GM21367 (cell line): ENCODE measurements around the gene STK32C.
"Not testable (repeated sequence)": the region's sequence is repeated elsewhere in the genome, so short reads cannot be mapped to it uniquely, and the experiment has no call there.

Source experiments
- ATAC-seq: cut with Tn5 transposase; IDR thresholded peaks from one replicate; pipeline ENCODE4 v1.9.1; 2021; ENCODE audit not compliant: unreplicated experiment

Gene STK32C

GRCh38 chr10:132220996-132221395, 86.8 kb downstream of the STK32C start:
- ATAC-seq = not testable (repeated sequence)

DNA sequence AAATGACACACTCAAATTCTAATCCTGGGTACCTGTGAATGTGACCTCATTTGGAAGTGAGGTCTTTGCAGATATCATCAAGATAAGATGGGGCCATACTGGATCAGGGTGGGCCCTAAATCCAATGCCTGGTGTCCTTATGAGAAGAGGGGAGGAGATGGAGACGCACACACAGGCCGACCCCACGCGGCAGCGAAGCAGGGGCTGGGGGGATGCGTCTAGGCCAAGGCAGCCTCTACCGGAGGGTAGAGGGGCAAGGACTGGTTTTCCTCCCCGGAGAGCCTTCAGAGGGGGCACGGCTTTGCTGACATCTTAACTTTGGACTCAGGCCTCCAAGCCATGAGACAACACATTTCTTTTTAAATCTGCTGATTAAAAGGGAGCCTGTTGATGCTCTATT, 87.7 kb downstream of the STK32C start:
- ATAC-seq = no peak

DNA sequence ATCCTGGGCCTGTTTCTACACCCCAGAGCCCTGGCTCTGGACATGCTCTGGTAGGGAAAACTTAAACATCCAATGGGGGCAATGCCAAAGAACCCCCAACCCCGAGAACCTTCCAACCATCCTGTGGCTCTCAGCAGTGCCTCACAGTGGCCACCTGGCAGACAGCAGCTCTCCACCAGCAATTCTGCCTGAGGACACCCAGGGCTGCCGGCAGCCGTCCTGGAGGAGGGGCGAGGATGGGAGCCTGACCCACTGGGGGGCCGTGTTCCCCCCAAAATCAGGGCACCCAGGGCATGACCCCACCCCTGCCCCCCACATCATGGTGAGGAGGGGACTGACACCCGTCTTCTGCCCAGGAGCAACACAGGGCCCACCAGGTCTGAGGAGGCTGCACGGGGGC, 88.3 kb downstream of the STK32C start:
- no peak for ATAC-seq

DNA sequence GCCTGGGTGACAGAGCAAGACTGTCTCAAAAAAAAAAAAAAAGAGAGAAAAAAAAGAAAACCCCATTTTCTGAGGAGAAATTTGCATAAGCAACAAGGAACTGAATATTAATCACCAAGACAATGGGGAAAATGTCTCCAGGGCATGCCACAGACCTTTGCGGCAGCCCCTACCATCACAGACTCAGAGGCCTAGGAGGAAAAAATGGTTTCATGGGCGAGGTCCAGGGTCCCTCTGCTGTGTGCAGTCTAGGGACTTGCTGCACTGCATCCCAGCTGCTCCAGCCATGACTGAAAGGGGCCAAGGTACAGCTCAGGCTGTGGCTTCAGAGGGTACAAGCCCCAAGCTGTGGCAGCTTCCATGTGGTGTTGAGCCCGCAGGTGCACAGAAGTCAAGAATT, 91.3 kb downstream of the STK32C start:
- not testable (repeated sequence) for ATAC-seq

DNA sequence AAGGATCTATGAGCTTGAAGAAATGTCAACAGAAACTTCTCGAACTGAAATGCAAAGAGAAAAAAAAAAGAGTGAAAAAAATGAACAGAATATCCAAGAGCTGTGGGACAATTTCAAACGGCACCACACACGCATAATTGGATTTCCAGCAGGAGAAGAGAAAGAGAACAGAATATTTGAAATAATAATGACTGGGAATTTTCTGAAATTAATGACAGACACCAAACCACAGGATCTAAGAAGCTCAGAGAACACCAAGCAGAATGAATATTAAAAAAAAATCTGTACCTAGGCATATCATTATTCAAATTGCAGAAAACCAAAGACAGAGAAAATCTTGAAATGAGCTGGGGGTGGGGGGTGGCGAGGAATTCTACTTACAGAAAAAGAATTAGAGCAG, 93.8 kb downstream of the STK32C start:
- no peak for ATAC-seq

- ATAC-seq = no peak
Measured at GRCh38 chr10:132212816-132213215, 94.9 kb downstream of the STK32C start.

DNA sequence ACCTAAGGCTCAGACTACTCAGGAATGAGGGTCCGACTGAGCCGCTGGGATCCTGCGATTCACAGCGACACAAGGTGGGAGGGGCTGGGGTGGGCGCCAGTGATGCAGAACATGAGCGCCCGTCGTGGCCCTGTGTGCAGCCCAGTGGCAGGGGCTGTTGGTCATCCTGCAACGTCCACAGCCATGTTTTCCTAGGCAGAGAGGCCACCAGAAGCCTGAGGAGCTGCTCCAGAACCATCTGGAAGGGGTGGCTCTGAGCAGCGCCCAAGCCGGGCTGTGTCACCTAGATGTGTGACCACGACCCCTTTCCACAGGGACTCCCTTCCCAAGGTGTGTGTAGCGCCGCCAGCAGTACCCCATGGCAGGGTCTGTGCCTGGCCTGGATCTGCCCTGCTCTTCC, 96.5 kb downstream of the STK32C start:
- ATAC-seq = no peak

GRCh38 chr10:132210766-132211165, 97.0 kb downstream of the STK32C start:
- ATAC-seq = no peak

- ATAC-seq = no peak
Measured at GRCh38 chr10:132209978-132210530, 97.7 kb downstream of the STK32C start.

GRCh38 chr10:132209130-132209529, 98.6 kb downstream of the STK32C start:
- no peak for ATAC-seq

- ATAC-seq = no peak
Measured at GRCh38 chr10:132208462-132209050, 99.2 kb downstream of the STK32C start.

- ATAC-seq = no peak
Measured at GRCh38 chr10:132207536-132208461, 100.0 kb downstream of the STK32C start.

- ATAC-seq = no peak
Measured at GRCh38 chr10:132206806-132207535, 100.8 kb downstream of the STK32C start.

DNA sequence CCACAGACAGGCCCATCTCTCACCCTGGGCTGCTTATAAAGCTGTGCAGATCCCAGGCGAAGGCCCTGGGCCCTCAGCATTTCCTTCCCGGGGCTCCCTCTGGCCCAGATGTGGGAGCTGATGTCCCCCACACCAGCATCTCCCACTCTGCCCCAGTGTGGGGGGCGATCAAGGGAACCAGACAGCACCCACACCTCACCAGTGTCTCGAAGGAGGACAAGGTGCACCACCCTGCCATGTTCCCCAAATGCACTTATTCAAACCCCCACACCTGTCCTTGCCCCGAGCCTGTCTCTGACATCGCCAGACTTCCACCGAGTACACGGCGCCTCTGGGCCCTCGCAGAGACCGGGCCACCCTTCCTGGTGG, 101.4 kb downstream of the STK32C start:
- no peak for ATAC-seq

DNA sequence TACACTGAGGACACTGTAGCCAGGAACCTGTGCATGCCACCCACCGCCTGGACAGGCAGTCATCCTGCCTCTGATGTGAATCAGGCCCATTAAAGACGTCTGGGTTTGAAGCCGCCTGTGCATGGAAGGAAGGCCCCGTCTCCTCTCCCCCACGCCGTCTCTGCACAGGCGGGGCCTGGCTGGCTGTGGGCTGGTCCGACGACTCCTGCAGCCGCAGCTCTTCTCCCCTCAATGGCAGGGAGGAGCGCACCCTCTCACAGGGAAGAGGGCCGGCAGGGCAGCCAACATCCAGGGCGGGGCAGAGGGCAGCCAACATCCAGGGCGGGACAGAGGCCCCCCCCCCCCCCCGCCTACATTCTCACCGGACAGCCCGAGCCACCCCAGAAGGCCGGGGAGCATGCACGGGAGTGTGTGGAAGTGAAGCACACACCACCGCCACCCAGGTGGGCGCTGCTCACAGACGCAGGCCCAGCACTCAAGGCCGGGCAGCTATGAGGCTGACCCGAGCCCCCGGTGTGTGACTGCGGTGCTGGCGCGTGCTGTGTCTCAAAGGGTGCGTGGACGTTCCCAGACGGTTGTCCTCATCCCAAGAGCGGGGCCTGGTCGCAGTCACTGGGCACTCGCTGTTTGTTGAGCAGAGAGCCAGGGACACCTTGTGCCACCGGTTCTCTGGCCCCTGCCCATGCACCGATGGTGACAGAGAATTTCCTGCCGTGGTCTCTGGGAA, 101.9 kb downstream of the STK32C start:
- no peak for ATAC-seq

GRCh38 chr10:132204781-132205473, 102.8 kb downstream of the STK32C start:
- ATAC-seq = no peak

- no peak for ATAC-seq
Measured at GRCh38 chr10:132204078-132204780, 103.5 kb downstream of the STK32C start.

- ATAC-seq = no peak
Measured at GRCh38 chr10:132203256-132204077, 104.3 kb downstream of the STK32C start.
